Fibroblast of upper back skin (primary cell): ENCODE results near the gene RPL5.

Experiments
- DNase-seq: peaks from one replicate; pipeline ENCODE4 v3.0.0-alpha.2; 2013

RPL5 gene

GRCh38 chr1:92820551-92820950 lies 11.3 kb upstream of the RPL5 start:
- no peak for DNase-seq

GRCh38 chr1:92822879-92823278 lies 9.0 kb upstream of the RPL5 start:
- DNase-seq, result peak; percentile 56

GRCh38 chr1:92826792-92827191 lies 5.0 kb upstream of the RPL5 start:
- DNase-seq, result no peak

GRCh38 chr1:92831368-92831761 lies 475 bp upstream of the RPL5 start:
- DNase-seq, result no peak

- DNase-seq, result no peak
Observed at GRCh38 chr1:92832537-92833114, 786 bp downstream of the RPL5 start.

GRCh38 chr1:92833840-92834239 lies 2.0 kb downstream of the RPL5 start:
- DNase-seq, result no peak

- no peak for DNase-seq
Observed at GRCh38 chr1:92834617-92835016, 2.8 kb downstream of the RPL5 start.

- DNase-seq, result no peak
Observed at GRCh38 chr1:92837062-92837461, 5.2 kb downstream of the RPL5 start.

- no peak for DNase-seq
Observed at GRCh38 chr1:92838519-92838918, 6.7 kb downstream of the RPL5 start.

GRCh38 chr1:92839442-92839841 lies 7.6 kb downstream of the RPL5 start:
- DNase-seq, result no peak

- DNase-seq, result no peak
Observed at GRCh38 chr1:92840600-92840999, 8.8 kb downstream of the RPL5 start.

GRCh38 chr1:92842082-92843045 lies 10.5 kb downstream of the RPL5 start:
- no peak for DNase-seq

GRCh38 chr1:92843046-92843423 lies 11.2 kb downstream of the RPL5 start:
- DNase-seq, result no peak

- DNase-seq, result no peak
Observed at GRCh38 chr1:92843429-92844352, 11.9 kb downstream of the RPL5 start.

- no peak for DNase-seq
Observed at GRCh38 chr1:92844439-92844838, 12.6 kb downstream of the RPL5 start.

GRCh38 chr1:92845908-92846307 lies 14.1 kb downstream of the RPL5 start:
- DNase-seq, result no peak

GRCh38 chr1:92848201-92848600 lies 16.4 kb downstream of the RPL5 start:
- DNase-seq, result no peak

- DNase-seq, result no peak
Observed at GRCh38 chr1:92850019-92850418, 18.2 kb downstream of the RPL5 start.

GRCh38 chr1:92851729-92852128 lies 19.9 kb downstream of the RPL5 start:
- no peak for DNase-seq

GRCh38 chr1:92853299-92853698 lies 21.5 kb downstream of the RPL5 start:
- no peak for DNase-seq

GRCh38 chr1:92854101-92854785 lies 22.4 kb downstream of the RPL5 start:
- no peak for DNase-seq

- no peak for DNase-seq
Observed at GRCh38 chr1:92855236-92855635, 23.4 kb downstream of the RPL5 start.

GRCh38 chr1:92857817-92858216 lies 26.0 kb downstream of the RPL5 start:
- DNase-seq, result no peak
